HEK293 (cell line): Measurements from ENCODE around the gene GPATCH11.

ENCODE experiments used
- EGR2 ChIP-seq: fragments of 450-650 bp; formaldehyde crosslinking; IDR thresholded peaks from 2 replicates; pipeline ENCODE4 v1.5.1; 2016; ENCODE audit warnings: low read depth, missing biosample characterization, missing genetic modification characterization
- FEZF1 ChIP-seq: fragments of 450-650 bp; formaldehyde crosslinking; IDR thresholded peaks from 2 replicates; pipeline ENCODE4 v1.5.1; 2016; ENCODE audit warnings: missing biosample characterization, missing genetic modification characterization
- GLI2 ChIP-seq: fragments of 450-650 bp; formaldehyde crosslinking; IDR thresholded peaks from 2 replicates; pipeline ENCODE4; 2017; ENCODE audit warnings: missing biosample characterization, missing genetic modification characterization, low read depth, borderline replicate concordance
- GLI4 ChIP-seq: fragments of 450-650 bp; formaldehyde crosslinking; IDR thresholded peaks from 2 replicates; pipeline ENCODE4 v1.5.1; 2016; ENCODE audit warnings: missing biosample characterization, missing genetic modification characterization
- GLIS2 ChIP-seq: fragments of 450-650 bp; formaldehyde crosslinking; IDR thresholded peaks from 2 replicates; pipeline ENCODE4 v1.5.1; 2016; ENCODE audit warnings: missing biosample characterization, missing genetic modification characterization
- HIC1 ChIP-seq: fragments of 450-650 bp; formaldehyde crosslinking; IDR thresholded peaks from 2 replicates; pipeline ENCODE4 v1.5.1; 2016; ENCODE audit warnings: missing biosample characterization, missing genetic modification characterization
- HOXD13 ChIP-seq: sonication (generic); formaldehyde crosslinking; IDR thresholded peaks from 2 replicates; pipeline ENCODE4 v1.8.0; 2022; ENCODE audit warnings: missing genetic modification reagents, borderline replicate concordance
- MEIS1 ChIP-seq: sonication (generic); formaldehyde crosslinking; IDR thresholded peaks from 2 replicates; pipeline ENCODE4 v1.8.1; 2022; ENCODE audit warnings: missing genetic modification reagents, mild to moderate bottlenecking, borderline replicate concordance
- PRDM1 ChIP-seq: fragments of 450-650 bp; formaldehyde crosslinking; IDR thresholded peaks from 2 replicates; pipeline ENCODE4; 2016; ENCODE audit warnings: missing biosample characterization, missing genetic modification characterization
- SALL2 ChIP-seq: fragments of 450-650 bp; formaldehyde crosslinking; IDR thresholded peaks from 2 replicates; pipeline ENCODE4 v1.5.0; 2017; ENCODE audit warnings: missing biosample characterization, mild to moderate bottlenecking, missing genetic modification characterization, borderline replicate concordance
- TCF7L2 ChIP-seq: IDR thresholded peaks from 2 replicates; pipeline ENCODE4 v1.6.1; 2011; ENCODE audit warnings: low read depth, mild to moderate bottlenecking, inconsistent platforms, low read length, moderate library complexity, borderline replicate concordance
- ZBTB6 ChIP-seq: fragments of 450-650 bp; formaldehyde crosslinking; IDR thresholded peaks from 2 replicates; pipeline ENCODE4 v1.5.1; 2017; ENCODE audit warnings: missing biosample characterization, missing genetic modification characterization
- ZEB2 ChIP-seq: fragments of 450-650 bp; formaldehyde crosslinking; IDR thresholded peaks from 2 replicates; pipeline ENCODE4 v1.5.1; 2016; ENCODE audit warnings: missing biosample characterization, missing genetic modification characterization
- ZNF114 ChIP-seq: fragments of 450-650 bp; formaldehyde crosslinking; IDR thresholded peaks from 2 replicates; pipeline ENCODE4 v1.5.0; 2017; ENCODE audit warnings: missing biosample characterization, missing genetic modification characterization
- ZNF121 ChIP-seq: fragments of 450-650 bp; formaldehyde crosslinking; IDR thresholded peaks from 2 replicates; pipeline ENCODE4 v1.5.1; 2016; ENCODE audit warnings: missing biosample characterization, missing genetic modification characterization
- ZNF335 ChIP-seq: fragments of 450-650 bp; formaldehyde crosslinking; conservative IDR thresholded peaks from 2 replicates; pipeline ENCODE4 v1.5.1; 2016; ENCODE audit warnings: missing biosample characterization, missing genetic modification characterization
- ZNF350 ChIP-seq: fragments of 450-650 bp; formaldehyde crosslinking; IDR thresholded peaks from 2 replicates; pipeline ENCODE4 v1.5.0; 2017; ENCODE audit warnings: missing biosample characterization, mild to moderate bottlenecking, missing genetic modification characterization
- ZNF366 ChIP-seq: fragments of 450-650 bp; formaldehyde crosslinking; conservative IDR thresholded peaks from 2 replicates; pipeline ENCODE4 v1.5.1; 2016; ENCODE audit warnings: missing biosample characterization, missing genetic modification characterization
- ZNF404 ChIP-seq: fragments of 450-650 bp; formaldehyde crosslinking; IDR thresholded peaks from 2 replicates; pipeline ENCODE4 v1.5.1; 2017; ENCODE audit warnings: missing biosample characterization, missing genetic modification characterization
- ZNF521 ChIP-seq: fragments of 450-650 bp; formaldehyde crosslinking; IDR thresholded peaks from 2 replicates; pipeline ENCODE4 v1.5.1; 2017; ENCODE audit warnings: missing biosample characterization, mild to moderate bottlenecking, missing genetic modification characterization
- ZNF544 ChIP-seq: fragments of 450-650 bp; formaldehyde crosslinking; IDR thresholded peaks from 2 replicates; pipeline ENCODE4 v1.5.0; 2017; ENCODE audit warnings: missing biosample characterization, missing genetic modification characterization
- ZNF548 ChIP-seq: fragments of 450-650 bp; formaldehyde crosslinking; IDR thresholded peaks from 2 replicates; pipeline ENCODE4 v1.5.1; 2016; ENCODE audit warnings: missing biosample characterization, missing genetic modification characterization
- ZNF555 ChIP-seq: fragments of 450-650 bp; formaldehyde crosslinking; conservative IDR thresholded peaks from 2 replicates; pipeline ENCODE4 v1.5.1; 2017; ENCODE audit warnings: missing biosample characterization, mild to moderate bottlenecking, missing genetic modification characterization, inconsistent platforms
- ZNF660 ChIP-seq: fragments of 450-650 bp; IDR thresholded peaks from 2 replicates; pipeline ENCODE4 v1.5.1; 2018; ENCODE audit warnings: missing biosample characterization, mild to moderate bottlenecking, missing genetic modification characterization
- ZNF677 ChIP-seq: fragments of 450-650 bp; IDR thresholded peaks from 2 replicates; pipeline ENCODE4 v1.5.0; 2018; ENCODE audit warnings: missing biosample characterization, mild to moderate bottlenecking, missing genetic modification characterization, moderate library complexity
- ZNF704 ChIP-seq: fragments of 450-650 bp; formaldehyde crosslinking; IDR thresholded peaks from 2 replicates; pipeline ENCODE4 v1.5.1; 2016; ENCODE audit warnings: missing biosample characterization, missing genetic modification characterization
- ZSCAN4 ChIP-seq: fragments of 450-650 bp; formaldehyde crosslinking; IDR thresholded peaks from 2 replicates; pipeline ENCODE4 v1.5.1; 2017; ENCODE audit warnings: missing biosample characterization, missing genetic modification characterization
- TF ChIP-seq, protein P1 (sequence below): fragments of 450-650 bp; IDR thresholded peaks from 2 replicates; pipeline ENCODE4 v1.5.1; 2018; ENCODE audit warnings: missing biosample characterization, mild to moderate bottlenecking, missing genetic modification characterization
- TF ChIP-seq, protein P2 (sequence below): fragments of 450-650 bp; formaldehyde crosslinking; IDR thresholded peaks from 2 replicates; pipeline ENCODE4 v1.5.1; 2016; ENCODE audit warnings: missing biosample characterization, missing genetic modification characterization

Gene GPATCH11

GRCh38 chr2:37083873-37084794 is at the start of gene GPATCH11, which contains the start of gene HEATR5B (continued):
- TF ChIP-seq, protein P1, sequence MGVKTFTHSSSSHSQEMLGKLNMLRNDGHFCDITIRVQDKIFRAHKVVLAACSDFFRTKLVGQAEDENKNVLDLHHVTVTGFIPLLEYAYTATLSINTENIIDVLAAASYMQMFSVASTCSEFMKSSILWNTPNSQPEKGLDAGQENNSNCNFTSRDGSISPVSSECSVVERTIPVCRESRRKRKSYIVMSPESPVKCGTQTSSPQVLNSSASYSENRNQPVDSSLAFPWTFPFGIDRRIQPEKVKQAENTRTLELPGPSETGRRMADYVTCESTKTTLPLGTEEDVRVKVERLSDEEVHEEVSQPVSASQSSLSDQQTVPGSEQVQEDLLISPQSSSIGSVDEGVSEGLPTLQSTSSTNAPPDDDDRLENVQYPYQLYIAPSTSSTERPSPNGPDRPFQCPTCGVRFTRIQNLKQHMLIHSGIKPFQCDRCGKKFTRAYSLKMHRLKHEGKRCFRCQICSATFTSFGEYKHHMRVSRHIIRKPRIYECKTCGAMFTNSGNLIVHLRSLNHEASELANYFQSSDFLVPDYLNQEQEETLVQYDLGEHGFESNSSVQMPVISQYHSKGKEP (tag by site-specific recombination) = no peak
- peak; percentile 75 for TF ChIP-seq ZNF366 (tag by site-specific recombination)
- TF ChIP-seq ZNF548 = no peak
- TF ChIP-seq SALL2 (tag by site-specific recombination) = no peak
- no peak for TF ChIP-seq ZNF677
- no peak for TF ChIP-seq HOXD13 (CRISPR knock-in tag)
- no peak for TF ChIP-seq ZNF704 (tag by site-specific recombination)
- peak; percentile 88 for TF ChIP-seq GLIS2 (tag by site-specific recombination)
- TF ChIP-seq, protein P2, sequence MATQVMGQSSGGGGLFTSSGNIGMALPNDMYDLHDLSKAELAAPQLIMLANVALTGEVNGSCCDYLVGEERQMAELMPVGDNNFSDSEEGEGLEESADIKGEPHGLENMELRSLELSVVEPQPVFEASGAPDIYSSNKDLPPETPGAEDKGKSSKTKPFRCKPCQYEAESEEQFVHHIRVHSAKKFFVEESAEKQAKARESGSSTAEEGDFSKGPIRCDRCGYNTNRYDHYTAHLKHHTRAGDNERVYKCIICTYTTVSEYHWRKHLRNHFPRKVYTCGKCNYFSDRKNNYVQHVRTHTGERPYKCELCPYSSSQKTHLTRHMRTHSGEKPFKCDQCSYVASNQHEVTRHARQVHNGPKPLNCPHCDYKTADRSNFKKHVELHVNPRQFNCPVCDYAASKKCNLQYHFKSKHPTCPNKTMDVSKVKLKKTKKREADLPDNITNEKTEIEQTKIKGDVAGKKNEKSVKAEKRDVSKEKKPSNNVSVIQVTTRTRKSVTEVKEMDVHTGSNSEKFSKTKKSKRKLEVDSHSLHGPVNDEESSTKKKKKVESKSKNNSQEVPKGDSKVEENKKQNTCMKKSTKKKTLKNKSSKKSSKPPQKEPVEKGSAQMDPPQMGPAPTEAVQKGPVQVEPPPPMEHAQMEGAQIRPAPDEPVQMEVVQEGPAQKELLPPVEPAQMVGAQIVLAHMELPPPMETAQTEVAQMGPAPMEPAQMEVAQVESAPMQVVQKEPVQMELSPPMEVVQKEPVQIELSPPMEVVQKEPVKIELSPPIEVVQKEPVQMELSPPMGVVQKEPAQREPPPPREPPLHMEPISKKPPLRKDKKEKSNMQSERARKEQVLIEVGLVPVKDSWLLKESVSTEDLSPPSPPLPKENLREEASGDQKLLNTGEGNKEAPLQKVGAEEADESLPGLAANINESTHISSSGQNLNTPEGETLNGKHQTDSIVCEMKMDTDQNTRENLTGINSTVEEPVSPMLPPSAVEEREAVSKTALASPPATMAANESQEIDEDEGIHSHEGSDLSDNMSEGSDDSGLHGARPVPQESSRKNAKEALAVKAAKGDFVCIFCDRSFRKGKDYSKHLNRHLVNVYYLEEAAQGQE (tag by site-specific recombination) = no peak
- no peak for TF ChIP-seq ZNF114 (tag by site-specific recombination)
- no peak; the same call in 1 of the 2 replicates for TF ChIP-seq EGR2 (tag by site-specific recombination)
- TF ChIP-seq ZNF350 (tag by site-specific recombination) = no peak
- TF ChIP-seq ZNF555 (tag by site-specific recombination) = no peak
- no peak for TF ChIP-seq ZNF121 (tag by site-specific recombination)
- TF ChIP-seq ZNF335 (tag by site-specific recombination) = peak; percentile 68
- TF ChIP-seq TCF7L2 = no peak
- no peak for TF ChIP-seq ZBTB6 (tag by site-specific recombination)
- TF ChIP-seq MEIS1 (CRISPR knock-in tag) = no peak
- no peak for TF ChIP-seq HIC1 (tag by site-specific recombination)
- TF ChIP-seq ZEB2 (tag by site-specific recombination) = peak; percentile 66; the same call in 1 of the 2 replicates
- TF ChIP-seq ZSCAN4 (tag by site-specific recombination) = no peak
- no peak for TF ChIP-seq ZNF404 (tag by site-specific recombination)
- no peak for TF ChIP-seq PRDM1
- no peak for TF ChIP-seq GLI4 (tag by site-specific recombination)
- 0 out of 2 replicates have a peak, but pooled peaks have one; percentile 28 for TF ChIP-seq ZNF660 (tag by site-specific recombination)
- TF ChIP-seq ZNF521 (tag by site-specific recombination) = no peak
- no peak for TF ChIP-seq ZNF544 (tag by site-specific recombination)
- no peak for TF ChIP-seq GLI2 (tag by site-specific recombination)
- TF ChIP-seq FEZF1 (tag by site-specific recombination) = no peak
